PC-3 (cell line): ENCODE results near the gene SPATC1L. TPM values are rescaled to one million over a fixed set of nuclear protein-coding genes. Genes with fewer than 3 reads are reported as not detected.
"Not testable (repeated sequence)": the region's sequence is repeated elsewhere in the genome, so short reads cannot be mapped to it uniquely, and the experiment has no call there.

ENCODE experiments used
- ATAC-seq: fragments of 200-7000 bp; cut with Tn5 transposase; 2 replicates; pipeline ENCODE4 v1.9.1; 2020; ENCODE audit warnings: mild to moderate bottlenecking, moderate library complexity
- BruUV-seq: library from RNA; stranded (reverse); fragments of 400-500 nt; replicated peaks from 2 replicates; lab custom pipeline; 2021; lab: Mats Ljungman, UMichigan
- CTCF ChIA-PET: fragments of 300-600 bp; sonication (Branson Sonifier 250); formaldehyde crosslinking; loops from one replicate; lab custom pipeline; 2022; ENCODE audit warnings: antibody characterized with exemption; lab: Charles Lee
- POLR2A ChIA-PET: fragments of 300-600 bp; sonication (Branson Sonifier 250); formaldehyde crosslinking; loops from one replicate; lab custom pipeline; 2022; ENCODE audit warnings: antibody characterized with exemption; ENCODE audit not compliant: unreplicated experiment; lab: Charles Lee
- DNase-seq: peaks from one replicate; pipeline ENCODE4 v3.0.0-alpha.2; 2015
- H2AFZ ChIP-seq: fragments of 300-600 bp; sonication (generic); 2 replicates; pipeline ENCODE4 v1.6.0; 2016; ENCODE audit warnings: antibody characterized with exemption, low read length
- H3F3A ChIP-seq: fragments of 300-600 bp; sonication (generic); one replicate; pipeline ENCODE4 v1.6.0; 2017; ENCODE audit warnings: antibody characterized with exemption, low read length, control low read depth, mild to moderate bottlenecking; ENCODE audit not compliant: unreplicated experiment
- H3K27ac ChIP-seq: fragments of 300-600 bp; sonication (generic); 2 replicates; pipeline ENCODE4 v1.5.1; 2016; ENCODE audit warnings: mild to moderate bottlenecking, low read length
- H3K27me3 ChIP-seq: fragments of 300-600 bp; sonication (generic); 2 replicates; pipeline ENCODE4 v1.6.1; 2016; ENCODE audit warnings: low read length, mixed read lengths
- H3K36me3 ChIP-seq: fragments of 300-600 bp; sonication (generic); 2 replicates; pipeline ENCODE4 v1.6.1; 2016; ENCODE audit warnings: low read depth, mixed run types, low read length, mixed read lengths
- H3K4me1 ChIP-seq: fragments of 300-600 bp; sonication (generic); 2 replicates; pipeline ENCODE4 v1.5.1; 2016; ENCODE audit warnings: low read length; ENCODE audit not compliant: insufficient read depth
- H3K4me2 ChIP-seq: fragments of 300-600 bp; sonication (generic); 2 replicates; pipeline ENCODE4 v1.6.0; 2016; ENCODE audit warnings: low read length
- H3K4me3 ChIP-seq: fragments of 300-600 bp; sonication (generic); 2 replicates; pipeline ENCODE4 v1.5.1; 2016; ENCODE audit warnings: mild to moderate bottlenecking, low read length, mixed read lengths
- H3K79me2 ChIP-seq: fragments of 300-600 bp; sonication (generic); 2 replicates; pipeline ENCODE4 v1.6.1; 2017; ENCODE audit warnings: low read length, mixed read lengths
- H3K9ac ChIP-seq: fragments of 300-600 bp; sonication (generic); 2 replicates; pipeline ENCODE4 v1.6.0; 2016; ENCODE audit warnings: mild to moderate bottlenecking, low read length
- H3K9me2 ChIP-seq: fragments of 300-600 bp; sonication (generic); replicated peaks from 2 replicates; pipeline ENCODE4 v1.6.1; 2016; ENCODE audit warnings: mixed run types, low read length, mixed read lengths
- H3K9me3 ChIP-seq: fragments of 300-600 bp; sonication (generic); 2 replicates; pipeline ENCODE4 v1.6.1; 2016; ENCODE audit warnings: low read length, mixed read lengths
- H4K20me1 ChIP-seq: fragments of 300-600 bp; sonication (generic); 2 replicates; pipeline ENCODE4 v1.6.1; 2016; ENCODE audit warnings: low read length, mixed read lengths
- EZH2 ChIP-seq: fragments of 300-600 bp; sonication (generic); IDR thresholded peaks from one replicate; pipeline ENCODE4 v1.6.1; 2017; ENCODE audit warnings: antibody characterized with exemption, mild to moderate bottlenecking, low read length; ENCODE audit not compliant: unreplicated experiment
- EZH2phosphoT487 ChIP-seq: fragments of 300-600 bp; sonication (generic); IDR thresholded peaks from 2 replicates; pipeline ENCODE4 v1.6.1; 2018; ENCODE audit warnings: mild to moderate bottlenecking, antibody characterized with exemption, low read length, borderline replicate concordance
- intact Hi-C: fragments of 100-400 bp; cut with micrococcal nuclease; formaldehyde crosslinking; loops from 2 replicates; pipeline ENCODE4 v1.9.0; 2023
- total RNA-seq: library from RNA; depleted of rRNA; stranded (reverse); fragments of >200 nt; gene quantifications from 2 replicates; pipeline ENCODE4 v1.2.3, GENCODE V29; 2014
- TF ChIP-seq, protein P1 (sequence below): fragments of 300-600 bp; sonication (generic); conservative IDR thresholded peaks from 2 replicates; pipeline ENCODE4 v1.5.1; 2017; ENCODE audit warnings: antibody characterized with exemption, low read depth, mild to moderate bottlenecking, low read length

Gene SPATC1L
- total RNA-seq, 1 experiment from 2014 or later: 41.7 TPM

DNA sequence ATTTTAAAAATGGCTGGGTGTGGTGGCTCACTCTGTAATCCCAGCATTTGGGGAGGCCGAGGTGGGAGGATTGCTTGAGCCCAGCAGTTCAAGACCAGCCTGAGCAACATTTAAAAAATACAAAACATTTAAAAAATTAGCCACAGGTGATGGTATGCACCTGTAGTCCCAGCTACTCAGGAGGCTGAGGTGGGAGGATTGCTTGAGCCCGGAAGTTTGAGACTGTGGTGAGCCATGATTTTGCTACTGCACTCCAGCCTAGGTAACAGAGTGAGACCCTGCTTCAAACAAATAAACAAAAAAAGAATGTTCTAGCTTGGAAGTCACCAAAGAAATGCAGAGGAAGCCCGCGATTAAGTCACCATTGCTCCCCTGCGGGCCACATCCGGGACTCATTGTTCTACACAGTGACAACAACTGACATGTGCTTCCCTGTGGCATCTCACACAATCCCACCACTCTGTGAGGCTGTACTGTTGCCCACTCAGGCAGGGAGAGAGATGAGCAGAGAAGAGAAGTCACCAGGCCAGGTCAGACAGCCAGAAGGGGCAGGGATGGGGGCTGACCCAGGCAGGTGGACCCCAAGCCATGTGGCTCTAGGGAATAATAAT is 18.4 kb upstream of the SPATC1L start:
- Histone ChIP-seq H3K4me1 (no peaks in the 10 kb centered on the region), H3F3A (peaks cover 3% of the 10 kb centered on the region), H3K4me3 (no peak overlapping the region), H4K20me1 (no peaks in the 10 kb centered on the region), H3K9me2 (no peaks in the 10 kb centered on the region), H3K9ac (no peak overlapping the region), H3K9me3 (no peaks in the 10 kb centered on the region), H3K4me2 (no peak overlapping the region), H3K36me3 (peaks cover 5% of the 10 kb centered on the region; the same call in 1 of the 2 replicates), H3K27me3 (no peaks in the 10 kb centered on the region), H3K79me2 (no peaks in the 10 kb centered on the region), H2AFZ (no peak overlapping the region), H3K27ac (no peak overlapping the region)
- ATAC-seq: no peak
- ChIA-PET CTCF (no interaction called here), POLR2A (no interaction called here)
- DNase-seq: no peak
- TF ChIP-seq, protein P1, sequence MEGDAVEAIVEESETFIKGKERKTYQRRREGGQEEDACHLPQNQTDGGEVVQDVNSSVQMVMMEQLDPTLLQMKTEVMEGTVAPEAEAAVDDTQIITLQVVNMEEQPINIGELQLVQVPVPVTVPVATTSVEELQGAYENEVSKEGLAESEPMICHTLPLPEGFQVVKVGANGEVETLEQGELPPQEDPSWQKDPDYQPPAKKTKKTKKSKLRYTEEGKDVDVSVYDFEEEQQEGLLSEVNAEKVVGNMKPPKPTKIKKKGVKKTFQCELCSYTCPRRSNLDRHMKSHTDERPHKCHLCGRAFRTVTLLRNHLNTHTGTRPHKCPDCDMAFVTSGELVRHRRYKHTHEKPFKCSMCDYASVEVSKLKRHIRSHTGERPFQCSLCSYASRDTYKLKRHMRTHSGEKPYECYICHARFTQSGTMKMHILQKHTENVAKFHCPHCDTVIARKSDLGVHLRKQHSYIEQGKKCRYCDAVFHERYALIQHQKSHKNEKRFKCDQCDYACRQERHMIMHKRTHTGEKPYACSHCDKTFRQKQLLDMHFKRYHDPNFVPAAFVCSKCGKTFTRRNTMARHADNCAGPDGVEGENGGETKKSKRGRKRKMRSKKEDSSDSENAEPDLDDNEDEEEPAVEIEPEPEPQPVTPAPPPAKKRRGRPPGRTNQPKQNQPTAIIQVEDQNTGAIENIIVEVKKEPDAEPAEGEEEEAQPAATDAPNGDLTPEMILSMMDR: no peak
- TF ChIP-seq EZH2 (no peak), EZH2phosphoT487 (no peak)
- no TSS peak for BruUV-seq
- intact Hi-C loops: no loop called here

DNA sequence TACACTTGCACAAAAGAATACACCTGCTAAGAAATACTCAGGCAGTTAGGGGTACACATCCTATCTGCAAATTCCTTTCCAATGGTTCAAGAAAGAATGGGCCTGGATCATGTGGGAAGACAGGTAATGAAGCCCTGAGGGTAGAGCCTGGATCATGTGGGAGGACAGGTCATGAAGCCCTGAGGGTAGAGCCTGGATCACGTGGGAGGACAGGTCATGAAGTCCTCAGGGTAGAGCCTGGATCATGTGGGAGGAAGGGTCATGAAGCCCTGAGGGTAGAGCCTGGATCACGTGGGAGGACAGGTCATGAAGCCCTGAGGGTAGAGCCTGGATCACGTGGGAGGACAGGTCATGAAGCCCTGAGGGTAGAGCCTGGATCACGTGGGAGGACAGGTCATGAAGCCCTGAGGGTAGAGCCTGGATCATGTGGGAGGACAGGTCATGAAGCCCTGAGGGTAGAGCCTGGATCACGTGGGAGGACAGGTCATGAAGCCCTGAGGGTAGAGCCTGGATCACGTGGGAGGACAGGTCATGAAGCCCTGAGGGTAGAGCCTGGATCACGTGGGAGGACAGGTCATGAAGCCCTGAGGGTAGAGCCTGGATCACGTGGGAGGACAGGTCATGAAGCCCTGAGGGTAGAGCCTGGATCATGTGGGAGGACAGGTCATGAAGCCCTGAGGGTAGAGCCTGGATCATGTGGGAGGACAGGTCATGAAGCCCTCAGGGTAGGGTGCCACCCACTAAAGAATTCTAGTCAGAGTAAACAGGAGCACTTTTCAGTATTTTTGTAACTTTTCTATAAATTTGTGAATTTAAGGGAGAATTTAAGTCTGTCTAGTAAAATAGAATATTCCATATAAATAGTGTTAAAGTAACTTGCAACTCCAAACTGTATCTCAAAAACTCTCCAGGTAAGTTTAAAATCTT is 16.9 kb upstream of the SPATC1L start:
- H3F3A ChIP-seq, intact Hi-C loops, DNase-seq, ATAC-seq, CTCF ChIA-PET, H3K4me3 ChIP-seq, H3K4me1 ChIP-seq, H3K27me3 ChIP-seq, H3K9me3 ChIP-seq, POLR2A ChIA-PET, H3K4me2 ChIP-seq, H4K20me1 ChIP-seq, BruUV-seq, H3K9me2 ChIP-seq, H2AFZ ChIP-seq, H3K36me3 ChIP-seq, H3K79me2 ChIP-seq, H3K9ac ChIP-seq, H3K27ac ChIP-seq: not testable (repeated sequence)

DNA sequence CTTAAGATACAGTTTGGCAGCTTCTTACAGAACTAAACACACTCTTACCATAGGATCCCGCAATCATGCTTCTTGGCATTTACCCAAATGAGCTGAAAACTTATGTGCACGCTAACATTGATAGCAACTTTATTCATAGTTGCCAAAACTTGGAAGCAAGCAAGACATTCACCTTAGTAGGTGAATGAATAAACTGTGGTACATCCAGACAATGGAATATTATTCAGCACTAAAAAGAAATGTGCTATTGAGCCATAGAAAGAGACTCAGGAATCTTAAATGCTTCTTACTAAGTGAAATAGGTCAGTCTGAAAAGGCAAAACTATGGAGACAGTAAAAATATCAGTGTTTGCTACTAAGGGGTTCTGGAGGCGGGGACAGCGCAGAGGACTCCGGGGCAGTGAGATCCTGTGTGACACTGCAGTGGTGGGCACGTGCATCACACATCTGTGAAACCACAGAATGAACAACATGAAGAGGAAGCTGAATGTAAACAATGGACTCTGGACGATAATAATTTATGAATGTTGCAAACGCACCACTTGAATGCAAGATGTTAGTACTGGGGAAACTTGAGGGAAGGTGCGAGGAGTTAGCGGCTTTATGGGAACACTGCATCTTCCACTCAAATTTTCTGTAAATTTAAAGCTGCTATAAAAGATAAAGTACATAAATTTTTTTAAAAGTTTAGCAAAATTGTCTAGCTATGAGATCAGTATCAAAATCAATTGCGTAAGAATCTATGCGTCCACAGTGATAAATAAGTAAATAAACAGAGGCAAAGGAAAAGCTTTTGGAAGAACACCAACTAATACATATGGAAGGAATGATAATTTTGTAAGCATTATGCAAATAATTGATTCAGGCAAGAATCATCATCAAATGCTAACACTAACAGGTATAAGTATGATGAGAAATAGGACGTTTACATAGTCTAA is 15.4 kb upstream of the SPATC1L start:
- Histone ChIP-seq H3K27ac (no peak overlapping the region), H3K4me1 (no peaks in the 10 kb centered on the region), H3K9me2 (no peaks in the 10 kb centered on the region), H3K9ac (no peak overlapping the region), H3F3A (peaks cover 3% of the 10 kb centered on the region), H3K9me3 (no peaks in the 10 kb centered on the region), H3K36me3 (0 out of 2 replicates have a peak, but pooled peaks cover 2% of the 10 kb centered on the region), H3K79me2 (no peaks in the 10 kb centered on the region), H2AFZ (no peak overlapping the region), H3K4me2 (no peak overlapping the region), H3K4me3 (no peak overlapping the region), H4K20me1 (no peaks in the 10 kb centered on the region), H3K27me3 (no peaks in the 10 kb centered on the region)
- intact Hi-C loops: no loop called here
- ATAC-seq (no peak), DNase-seq (no peak)
- CTCF ChIA-PET: no interaction called here
- BruUV-seq: no TSS peak
- POLR2A ChIA-PET: no interaction called here
- TF ChIP-seq EZH2phosphoT487: no peak
- no peak for TF ChIP-seq EZH2
- TF ChIP-seq, protein P1: no peak
